Raji (cell line): ENCODE measurements around the gene RAPGEF5.

Experiments used
- POLR2A ChIP-seq: IDR thresholded peaks from 2 replicates; pipeline ENCODE4 v1.6.1; 2011; ENCODE audit warnings: low read depth, low read length, control low read depth; ENCODE audit not compliant: insufficient read depth

The RAPGEF5 gene

GRCh38 chr7:22082886-22083703 is 273.9 kb downstream of the RAPGEF5 start:
- TF ChIP-seq POLR2A, result no peak

DNA sequence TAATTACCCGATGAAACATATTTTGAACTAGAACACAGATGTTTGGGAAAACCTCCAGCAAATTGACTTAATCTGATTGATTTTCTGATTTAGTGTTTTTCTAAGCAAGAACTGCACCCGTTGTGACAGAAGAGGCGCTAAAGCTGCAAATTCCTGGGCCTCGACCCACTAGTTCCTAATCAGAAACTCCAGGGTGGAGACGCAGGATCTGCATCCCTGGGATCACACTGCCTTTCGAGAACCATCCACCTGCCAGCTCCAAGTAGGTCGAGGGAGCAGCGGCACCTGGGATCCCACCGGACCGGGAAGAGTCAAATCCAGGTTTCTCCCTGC is 274.4 kb downstream of the RAPGEF5 start:
- no peak for TF ChIP-seq POLR2A

DNA sequence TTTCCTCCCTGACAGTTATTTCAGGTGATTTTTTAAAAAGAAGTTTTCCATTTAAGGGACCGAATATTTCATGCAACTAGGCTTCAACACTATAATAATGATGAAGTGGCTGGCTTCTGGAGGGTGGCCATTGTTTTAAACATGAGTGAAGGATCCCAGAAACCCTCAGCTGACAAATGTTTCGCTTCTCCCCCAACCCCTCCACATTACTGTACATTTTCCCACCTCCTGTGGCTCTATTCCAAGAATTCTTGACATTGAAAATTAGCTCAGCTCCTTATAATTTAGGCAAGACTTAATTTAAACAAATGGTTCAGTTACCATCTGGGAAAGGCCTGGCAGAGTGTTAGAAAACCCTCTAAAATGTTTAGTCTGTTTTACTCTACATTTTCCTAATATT is 281.4 kb downstream of the RAPGEF5 start:
- no peak for TF ChIP-seq POLR2A

DNA sequence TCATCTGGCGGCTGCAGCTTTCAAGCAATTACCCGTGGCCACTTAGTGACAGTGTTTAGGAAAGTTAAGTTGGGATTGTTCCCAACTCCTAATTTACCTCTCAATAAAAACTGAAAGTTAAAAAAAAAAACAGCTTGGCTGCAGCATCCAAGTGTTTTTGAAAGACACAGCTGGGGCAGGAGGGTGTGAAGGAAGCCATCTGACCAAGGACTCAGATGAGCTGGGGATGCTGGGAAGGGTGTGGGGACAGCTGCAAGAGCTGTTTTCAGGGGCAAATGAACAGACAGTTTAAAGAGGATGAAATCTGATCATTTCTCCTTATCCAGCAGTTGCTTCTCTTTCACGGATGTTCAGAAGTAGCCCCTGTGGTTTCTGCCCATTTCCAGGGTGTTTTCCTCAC is 282.1 kb downstream of the RAPGEF5 start:
- TF ChIP-seq POLR2A, result no peak
